Left lung (tissue), 10 donors: Measurements from ENCODE around the gene LRRC9. TPM values are rescaled to one million over a fixed set of nuclear protein-coding genes. Genes with fewer than 3 reads are reported as not detected.
"Not testable (repeated sequence)": the region's sequence is repeated elsewhere in the genome, so short reads cannot be mapped to it uniquely, and the experiment has no call there.

Experiments used
- ATAC-seq: fragments of 200-7000 bp; cut with Tn5 transposase; one replicate; pipeline ENCODE4 v1.9.1; 2020; ENCODE audit warnings: moderate library complexity
- DNase-seq, 4 donors: peaks; one replicate each; pipeline ENCODE4 v3.0.0-alpha.2; 2013 to 2020
- H3K27ac ChIP-seq, 2 donors: fragments of 200-600 bp; sonication (generic) in 1 of 2; one replicate each; pipeline versions ENCODE4 v1.5.0 to v1.8.0; 2020 to 2021
- H3K27me3 ChIP-seq, 2 donors: fragments of 200-600 bp; sonication (generic) in 1 of 2; one replicate each; pipeline versions ENCODE4 v1.5.0 to v1.8.0; 2020 to 2021
- H3K36me3 ChIP-seq, 2 donors: fragments of 200-600 bp; sonication (generic) in 1 of 2; one replicate each; pipeline versions ENCODE4 v1.5.0 to v1.8.0; 2020 to 2021
- H3K4me1 ChIP-seq, 2 donors: fragments of 200-600 bp; one replicate each; pipeline ENCODE4 v1.8.0; 2021
- H3K4me3 ChIP-seq, 2 donors: fragments of 200-600 bp; sonication (generic) in 1 of 2; one replicate each; pipeline versions ENCODE4 v1.5.0 to v1.8.0; 2020 to 2021; ENCODE audit warnings: mild to moderate bottlenecking in 1 of 2
- H3K9me3 ChIP-seq, 2 donors: fragments of 200-600 bp; sonication (generic) in 1 of 2; one replicate each; pipeline versions ENCODE4 v1.5.0 to v1.8.0; 2020 to 2021
- CTCF ChIP-seq, 2 donors: fragments of 200-600 bp; sonication (generic) in 1 of 2; IDR thresholded peaks; one replicate each; pipeline versions ENCODE4 v1.5.0 to v1.8.0; 2021; ENCODE audit warnings: antibody characterized with exemption in 2 of 2
- intact Hi-C, 2 donors: fragments of 100-400 bp; cut with DNase I; formaldehyde crosslinking; loops; one replicate each; pipeline versions ENCODE4 v1.11.2 to v1.14.2; 2022
- polyA plus RNA-seq, 6 donors: library from polyadenylated mRNA; unstranded; fragments of 120-200 nt; gene quantifications; one replicate each; pipeline ENCODE4 v1.2.1, GENCODE V29; 2013; ENCODE audit not compliant: insufficient read length in 6 of 6
- total RNA-seq, 2 donors: library from RNA; stranded (reverse); fragmentation: NEBNext Ultra II Directional; extraction: Animal tissue kit (Norgen Biotek cat#: 25700); gene quantifications; one replicate each; pipeline ENCODE4 v1.2.1, GENCODE V29; 2021
- donor health status: DM: no; HTN: yes; CAD: no.
- donor health status: DM: no; HTN: no; CAD: no.

Gene LRRC9
- total and polyA plus RNA-seq, 8 donors = 0.05 to 2.2 (median 0.69) TPM; not detected in 1

GRCh38 chr14:59997966-59998365, 78.0 kb downstream of the LRRC9 start:
- Histone ChIP-seq H3K27ac (no peak overlapping the region), H3K4me1 (no peaks in the 10 kb centered on the region), H3K4me3 (no peak overlapping the region), H3K36me3 (no peaks in the 10 kb centered on the region), H3K27me3 (no peaks in the 10 kb centered on the region), H3K9me3 (no peaks in the 10 kb centered on the region)
- no peak for TF ChIP-seq CTCF (IDR thresholded peaks at IDR 0.05)
- no peak for DNase-seq
- ATAC-seq = no peak
- intact Hi-C loops = no loop called here

- Histone ChIP-seq H3K36me3 (no peaks in the 10 kb centered on the region), H3K4me1 (no peaks in the 10 kb centered on the region), H3K27ac (no peak overlapping the region), H3K27me3 (no peaks in the 10 kb centered on the region), H3K9me3 (no peaks in the 10 kb centered on the region), H3K4me3 (no peak overlapping the region)
- TF ChIP-seq CTCF (IDR thresholded peaks at IDR 0.05) = no peak
- no peak for ATAC-seq
- no peak for DNase-seq
- intact Hi-C loops = no loop called here
Measured at GRCh38 chr14:59998564-59998963, 78.6 kb downstream of the LRRC9 start.

- no peak for TF ChIP-seq CTCF (IDR thresholded peaks at IDR 0.05)
- Histone ChIP-seq H3K4me3 (no peak overlapping the region), H3K27ac (no peak overlapping the region), H3K36me3 (no peaks in the 10 kb centered on the region), H3K9me3 (no peaks in the 10 kb centered on the region), H3K27me3 (no peaks in the 10 kb centered on the region), H3K4me1 (no peaks in the 10 kb centered on the region)
- DNase-seq (peak in 2 of 4 donors; percentile 25 to 58), ATAC-seq (no peak)
- intact Hi-C loops = no loop called here
Measured at GRCh38 chr14:60002819-60003492, 83.0 kb downstream of the LRRC9 start.

DNA sequence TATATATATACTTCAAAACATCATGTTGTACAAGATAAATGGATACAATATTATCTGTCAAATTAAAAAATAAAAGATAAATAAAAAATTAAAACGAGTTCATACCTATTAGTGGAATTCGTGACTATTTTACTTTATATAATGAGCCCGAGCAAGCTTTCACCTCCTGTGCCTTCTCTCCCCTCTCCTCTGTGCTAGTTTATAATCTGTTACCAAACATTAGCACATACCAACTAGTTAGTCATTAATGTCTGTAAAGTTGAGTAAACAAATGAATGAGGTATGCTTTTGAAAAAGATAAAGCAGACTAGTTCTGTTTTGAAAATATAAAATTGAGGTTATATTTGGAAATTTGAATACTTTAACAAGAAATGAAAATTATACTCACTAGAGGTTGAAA, 84.0 kb downstream of the LRRC9 start:
- H3K4me1 ChIP-seq = no peaks in the 10 kb centered on the region
- DNase-seq (no peak), ATAC-seq (no peak)
- TF ChIP-seq CTCF (IDR thresholded peaks at IDR 0.05) = no peak
- H3K27ac ChIP-seq = no peak overlapping the region
- intact Hi-C loops = no loop called here
- H3K4me3 ChIP-seq = no peak overlapping the region
- no peaks in the 10 kb centered on the region for H3K27me3 ChIP-seq
- no peaks in the 10 kb centered on the region for H3K36me3 ChIP-seq
- no peaks in the 10 kb centered on the region for H3K9me3 ChIP-seq

DNA sequence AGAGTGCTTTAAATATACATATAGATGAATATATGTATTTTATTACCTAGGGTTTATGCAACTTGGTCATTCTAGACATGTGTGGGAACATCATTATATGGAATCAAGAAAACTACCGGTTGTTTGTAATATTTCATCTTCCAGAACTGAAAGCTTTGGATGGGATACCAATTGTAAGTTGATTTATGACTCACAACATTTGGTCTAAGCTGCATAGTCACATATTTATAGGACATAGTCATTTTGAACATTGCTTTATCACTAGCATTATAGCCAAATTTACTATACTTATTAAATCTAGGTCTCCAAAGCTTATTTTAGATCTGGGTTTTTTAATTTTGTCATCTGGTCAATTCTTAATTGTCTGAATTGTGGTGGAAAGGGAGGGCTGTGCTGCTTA, 88.1 kb downstream of the LRRC9 start:
- Histone ChIP-seq H3K4me1 (no peaks in the 10 kb centered on the region), H3K27ac (no peak overlapping the region), H3K4me3 (no peak overlapping the region), H3K27me3 (no peaks in the 10 kb centered on the region), H3K9me3 (peaks cover 0 to 4% of the 10 kb centered on the region in 2 donors), H3K36me3 (no peaks in the 10 kb centered on the region)
- ATAC-seq (no peak), DNase-seq (no peak)
- intact Hi-C loops = no loop called here
- TF ChIP-seq CTCF (IDR thresholded peaks at IDR 0.05) = no peak

GRCh38 chr14:60010263-60010662, 90.3 kb downstream of the LRRC9 start:
- H3K4me1 ChIP-seq, H3K4me3 ChIP-seq, H3K27me3 ChIP-seq, H3K27ac ChIP-seq, H3K36me3 ChIP-seq, intact Hi-C loops, ATAC-seq, DNase-seq: not testable (repeated sequence)
- H3K9me3 ChIP-seq = peaks cover 0 to 14% of the 10 kb centered on the region in 2 donors
